Transverse colon (tissue), 4 donors: ENCODE measurements around the gene EMP3. TPM values are rescaled to one million over a fixed set of nuclear protein-coding genes. Genes with fewer than 3 reads are reported as not detected.

Source experiments
- DNase-seq: peaks from one replicate; pipeline ENCODE4 v3.0.0-alpha.2; 2019
- H3K27ac ChIP-seq, 4 donors: fragments of 200-600 bp; sonication (generic); 2 replicates each; pipeline ENCODE4 v1.5.1; 2016 to 2018; ENCODE audit warnings: inconsistent platforms in 4 of 4
- H3K27me3 ChIP-seq: fragments of 200-600 bp; sonication (generic); 2 replicates; pipeline ENCODE4 v1.5.1; 2017; ENCODE audit warnings: inconsistent platforms
- H3K36me3 ChIP-seq, 4 donors: fragments of 200-600 bp; sonication (generic); 2 replicates each; pipeline ENCODE4 v1.5.1; 2017 to 2019; ENCODE audit warnings: inconsistent platforms in 4 of 4
- H3K4me1 ChIP-seq, 4 donors: fragments of 200-600 bp; sonication (generic); 2 replicates each; pipeline ENCODE4 v1.5.1; 2017 to 2020; ENCODE audit warnings: inconsistent platforms in 4 of 4
- H3K4me3 ChIP-seq, 4 donors: fragments of 200-600 bp; sonication (generic); 1 replicate in 1 of 4; 2 replicates in 3 of 4; pipeline versions ENCODE4 v1.5.1 to v1.6.1; 2017 to 2019; ENCODE audit warnings: inconsistent platforms in 4 of 4
- H3K9me3 ChIP-seq, 2 donors: fragments of 200-600 bp; sonication (generic); 2 replicates each; pipeline ENCODE4 v1.5.1; 2017 to 2019; ENCODE audit warnings: inconsistent platforms in 2 of 2
- EP300 ChIP-seq: sonication (generic); formaldehyde crosslinking; IDR thresholded peaks from one replicate; pipeline ENCODE4 v1.6.1; 2017; ENCODE audit warnings: antibody characterized with exemption, low read depth
- POLR2A ChIP-seq: fragments of 450-650 bp; IDR thresholded peaks from one replicate; pipeline ENCODE4 v1.6.1; 2016; ENCODE audit warnings: antibody characterized with exemption, mild to moderate bottlenecking, moderate library complexity
- POLR2AphosphoS5 ChIP-seq, 3 donors: sonication (generic); formaldehyde crosslinking; IDR thresholded peaks; one replicate each; pipeline ENCODE4 v1.6.1; 2016; ENCODE audit warnings: antibody characterized with exemption in 3 of 3
- WGBS, 2 donors: methylation state at CpG; one replicate each; pipeline ENCODE4 v1.1.5; 2018; ENCODE audit warnings: low coverage in 1 of 2; 5-methylcytosine and 5-hydroxymethylcytosine counted together
- in situ Hi-C, 4 donors: fragments of 200-750 bp; cut with MboI; loops; one replicate each; pipeline versions ENCODE4 v1.15.0 to v1.15.1; 2017; ENCODE audit warnings: low sequenced_read_pairs in 3 of 4, low pct_ligation_motif_present in 1 of 4, low pct_unique_long_range_greater_than_20kb in 1 of 4
- intact Hi-C: fragments of 100-400 bp; cut with DNase I; formaldehyde crosslinking; loops from one replicate; pipeline ENCODE4 v1.15.1; 2023; ENCODE audit warnings: low total_unique reads
- total RNA-seq, 4 donors: library from RNA; depleted of rRNA; stranded (reverse); fragments of >200 nt; gene quantifications; one replicate each; pipeline ENCODE4 v1.1.0, GENCODE V29; 2016
- TF ChIP-seq, protein P1 (sequence below), 5 experiments: fragments of 200-600 bp in 3 of 5; fragments of 450-650 bp in 2 of 5; sonication (generic) in 3 of 5; IDR thresholded peaks; 1 replicate in 2 of 5; 2 replicates in 3 of 5; pipeline ENCODE4 v1.5.1; 2016 to 2017; ENCODE audit warnings: antibody characterized with exemption in 5 of 5, inconsistent platforms in 3 of 5, mild to moderate bottlenecking in 2 of 5, moderate library complexity in 1 of 5

EMP3 gene
- total RNA-seq, 4 donors from 2014 or later, result 5.2 to 14.3 (median 12.0) TPM

- in situ Hi-C loops, result no loop called here
- DNase-seq, result peak; percentile 87
- Histone ChIP-seq H3K27ac (no peak overlapping the region), H3K27me3 (no peaks in the 10 kb centered on the region), H3K9me3 (no peaks in the 10 kb centered on the region), H3K4me3 (no peak overlapping the region), H3K4me1 (no peaks in the 10 kb centered on the region), H3K36me3 (no peaks in the 10 kb centered on the region)
- WGBS, 2 donors, result 40 to 93% methylated on average over 3 to 8 of the region's 8 CpGs
- TF ChIP-seq POLR2AphosphoS5 (IDR thresholded peaks at IDR 0.05), result no peak
- TF ChIP-seq, protein P1, sequence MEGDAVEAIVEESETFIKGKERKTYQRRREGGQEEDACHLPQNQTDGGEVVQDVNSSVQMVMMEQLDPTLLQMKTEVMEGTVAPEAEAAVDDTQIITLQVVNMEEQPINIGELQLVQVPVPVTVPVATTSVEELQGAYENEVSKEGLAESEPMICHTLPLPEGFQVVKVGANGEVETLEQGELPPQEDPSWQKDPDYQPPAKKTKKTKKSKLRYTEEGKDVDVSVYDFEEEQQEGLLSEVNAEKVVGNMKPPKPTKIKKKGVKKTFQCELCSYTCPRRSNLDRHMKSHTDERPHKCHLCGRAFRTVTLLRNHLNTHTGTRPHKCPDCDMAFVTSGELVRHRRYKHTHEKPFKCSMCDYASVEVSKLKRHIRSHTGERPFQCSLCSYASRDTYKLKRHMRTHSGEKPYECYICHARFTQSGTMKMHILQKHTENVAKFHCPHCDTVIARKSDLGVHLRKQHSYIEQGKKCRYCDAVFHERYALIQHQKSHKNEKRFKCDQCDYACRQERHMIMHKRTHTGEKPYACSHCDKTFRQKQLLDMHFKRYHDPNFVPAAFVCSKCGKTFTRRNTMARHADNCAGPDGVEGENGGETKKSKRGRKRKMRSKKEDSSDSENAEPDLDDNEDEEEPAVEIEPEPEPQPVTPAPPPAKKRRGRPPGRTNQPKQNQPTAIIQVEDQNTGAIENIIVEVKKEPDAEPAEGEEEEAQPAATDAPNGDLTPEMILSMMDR (IDR thresholded peaks at IDR 0.05), result peak; percentile 80 to 89 (median 83)
- intact Hi-C loops, result no loop called here
Observed at GRCh38 chr19:48351341-48351752, 26.0 kb downstream of the EMP3 start.

- DNase-seq, result no peak
- no peaks in the 10 kb centered on the region for H3K9me3 ChIP-seq
- no peak overlapping the region for H3K27ac ChIP-seq
- no peaks in the 10 kb centered on the region for H3K36me3 ChIP-seq
- intact Hi-C loops, result no loop called here
- no peaks in the 10 kb centered on the region for H3K27me3 ChIP-seq
- TF ChIP-seq POLR2AphosphoS5 (IDR thresholded peaks at IDR 0.05) (no peak), EP300 (no peak), POLR2A (no peak)
- TF ChIP-seq, protein P1 (IDR thresholded peaks at IDR 0.05), result no peak
- 78 to 93% methylated on average over 4 to 5 of the region's 5 CpGs for WGBS, 2 donors
- in situ Hi-C loops, result no loop called here
- no peaks in the 10 kb centered on the region for H3K4me1 ChIP-seq
- H3K4me3 ChIP-seq, result no peak overlapping the region
Observed at GRCh38 chr19:48353677-48354076, 28.3 kb downstream of the EMP3 start.

DNA sequence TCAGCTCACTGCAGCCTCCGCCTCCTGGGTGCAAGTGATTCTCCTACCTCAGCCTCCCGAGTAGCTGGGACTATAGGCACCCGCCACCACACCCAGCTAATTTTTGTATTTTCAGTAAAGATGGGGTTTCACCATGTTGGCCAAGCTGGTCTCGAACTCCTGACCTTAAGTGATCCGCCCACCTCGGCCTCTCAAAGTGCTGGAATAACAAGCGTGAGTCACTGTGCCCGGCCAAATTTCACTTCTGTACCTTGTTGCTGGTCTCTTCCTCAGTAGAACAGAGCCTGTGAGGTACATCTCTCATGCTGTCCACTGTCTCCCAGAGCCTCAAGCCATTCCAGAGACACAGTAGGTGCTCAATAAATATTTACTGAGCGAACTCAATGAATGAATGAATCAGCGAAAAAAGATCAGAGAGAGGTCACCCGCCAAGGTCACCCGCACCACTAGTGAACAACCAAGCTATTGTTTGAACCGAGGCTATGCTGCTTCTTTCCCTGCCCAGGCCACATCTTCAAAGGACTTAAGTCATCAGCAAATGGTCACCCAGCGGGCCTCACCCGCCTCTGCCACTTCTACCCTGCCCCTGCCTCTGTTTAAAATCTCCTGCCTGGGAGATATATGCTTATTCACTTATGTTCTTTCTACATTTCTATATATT is 29.1 kb downstream of the EMP3 start:
- Histone ChIP-seq H3K36me3 (no peaks in the 10 kb centered on the region), H3K4me1 (no peaks in the 10 kb centered on the region), H3K9me3 (no peaks in the 10 kb centered on the region), H3K27ac (no peak overlapping the region), H3K27me3 (no peaks in the 10 kb centered on the region), H3K4me3 (no peak overlapping the region)
- TF ChIP-seq POLR2AphosphoS5 (IDR thresholded peaks at IDR 0.05) (no peak), EP300 (no peak), POLR2A (no peak)
- TF ChIP-seq, protein P1 (IDR thresholded peaks at IDR 0.05), result no peak
- no peak for DNase-seq
- in situ Hi-C loops (no loop called here), intact Hi-C loops (no loop called here)
- WGBS, 2 donors, result 84 to 86% methylated on average over 13 to 15 of the region's 15 CpGs

DNA sequence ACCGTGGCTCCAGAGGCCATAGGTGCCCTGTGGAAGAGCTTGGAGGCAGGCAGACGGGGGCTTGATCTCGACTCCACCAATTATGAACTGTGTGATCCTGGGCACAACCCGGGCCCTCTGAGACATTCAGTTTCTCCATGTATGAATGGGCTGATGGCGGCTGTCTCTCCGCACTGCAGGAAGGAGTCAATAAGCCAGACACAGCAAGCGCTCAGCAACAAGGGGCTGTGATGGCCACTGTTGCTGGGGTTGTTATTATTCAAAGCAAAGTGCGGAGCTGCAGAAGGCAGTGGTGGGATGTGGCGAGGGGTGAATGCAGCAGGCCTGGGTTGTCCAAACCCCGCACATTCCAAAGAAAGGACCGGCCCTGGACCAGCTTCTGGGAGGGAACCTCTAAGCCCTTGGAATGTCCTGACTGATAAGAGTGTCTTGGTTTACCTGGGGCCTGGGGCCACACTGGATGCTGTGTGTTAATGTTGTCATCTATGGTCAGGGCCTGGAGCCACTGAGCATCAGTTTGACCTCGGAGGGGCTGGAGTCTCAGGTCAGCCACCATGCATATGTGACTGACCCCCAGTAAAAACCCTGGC is 30.1 kb downstream of the EMP3 start:
- H3K27ac ChIP-seq, result no peak overlapping the region
- H3K4me3 ChIP-seq, result no peak overlapping the region
- TF ChIP-seq, protein P1 (IDR thresholded peaks at IDR 0.05), result no peak
- TF ChIP-seq EP300 (no peak), POLR2A (no peak)
- in situ Hi-C loops, result no loop called here
- no peak for DNase-seq
- H3K27me3 ChIP-seq, result no peaks in the 10 kb centered on the region
- intact Hi-C loops, result no loop called here
- WGBS, 2 donors, result 90% methylated on average over 12 of the region's 12 CpGs; no CpG with 5 or more reads in 1 of the 2 donors
- no peaks in the 10 kb centered on the region for H3K36me3 ChIP-seq
- no peaks in the 10 kb centered on the region for H3K4me1 ChIP-seq
- no peaks in the 10 kb centered on the region for H3K9me3 ChIP-seq
